HG02981 (cell line): ENCODE measurements around the gene MYOZ1.
A peak's percentile ranks its signal among the peaks of the same experiment; 100 is the strongest.

Source experiments
- ATAC-seq: cut with Tn5 transposase; IDR thresholded peaks from one replicate; pipeline ENCODE4 v1.9.1; 2021; ENCODE audit warnings: mild to moderate bottlenecking, moderate library complexity; ENCODE audit not compliant: unreplicated experiment

MYOZ1 gene

GRCh38 chr10:73601486-73601921 is 39.8 kb downstream of the MYOZ1 start:
- ATAC-seq, result no peak

GRCh38 chr10:73597346-73597745 is 43.9 kb downstream of the MYOZ1 start:
- ATAC-seq, result no peak

GRCh38 chr10:73593812-73594211 is 47.5 kb downstream of the MYOZ1 start:
- no peak for ATAC-seq

GRCh38 chr10:73593110-73593509 is 48.2 kb downstream of the MYOZ1 start:
- ATAC-seq, result no peak

GRCh38 chr10:73591935-73592699 is 49.2 kb downstream of the MYOZ1 start:
- no peak for ATAC-seq

GRCh38 chr10:73590881-73591799 is 50.1 kb downstream of the MYOZ1 start, which contains the start of gene USP54:
Gene USP54, minus strand, starts transcription at chr10:73591342. Its CDS starts 15,684 bp downstream, at chr10:73575658.
- no peak for ATAC-seq

- no peak for ATAC-seq
Observed at GRCh38 chr10:73589563-73590126, 51.6 kb downstream of the MYOZ1 start.

GRCh38 chr10:73588656-73589055 is 52.6 kb downstream of the MYOZ1 start:
- ATAC-seq, result no peak

- no peak for ATAC-seq
Observed at GRCh38 chr10:73586583-73586984, 54.7 kb downstream of the MYOZ1 start.

- ATAC-seq, result no peak
Observed at GRCh38 chr10:73585327-73585726, 55.9 kb downstream of the MYOZ1 start.

GRCh38 chr10:73584737-73585136 is 56.5 kb downstream of the MYOZ1 start:
- peak; percentile 84 for ATAC-seq

- ATAC-seq, result no peak
Observed at GRCh38 chr10:73581918-73582317, 59.4 kb downstream of the MYOZ1 start.
